Common myeloid progenitor, CD34-positive (primary cell): ENCODE results near the gene TRIM39.
"Not testable (repeated sequence)": the region's sequence is repeated elsewhere in the genome, so short reads cannot be mapped to it uniquely, and the experiment has no call there.

Source experiments
- CTCF ChIA-PET: fragments of 350-600 bp; sonication (Branson Sonifier 250); formaldehyde crosslinking; loops from one replicate; lab custom pipeline; 2021; ENCODE audit warnings: antibody characterized with exemption; lab: Charles Lee
- POLR2A ChIA-PET: fragments of 350-600 bp; sonication (Branson Sonifier 250); formaldehyde crosslinking; loops from one replicate; lab custom pipeline; 2021; ENCODE audit warnings: antibody characterized with exemption; lab: Charles Lee
- DNase-seq, 3 donors: peaks; one replicate each; pipeline versions ENCODE4 v3.0.0 to v3.0.0-alpha.2; 2013
- H3K27ac ChIP-seq, 2 experiments: 1 replicate in 1 of 2; 2 replicates in 1 of 2; pipeline ENCODE4 v1.7.0; 2013; ENCODE audit warnings: inconsistent platforms in 2 of 2, low read length in 2 of 2, mild to moderate bottlenecking in 2 of 2, low read depth in 1 of 2, moderate library complexity in 1 of 2; ENCODE audit not compliant: severe bottlenecking in 2 of 2, insufficient read depth in 1 of 2, poor library complexity in 1 of 2
- H3K27me3 ChIP-seq, 5 experiments: replicated peaks in 2 of 5; 1 replicate in 3 of 5; 2 replicates in 2 of 5; pipeline versions ENCODE4 v1.6.1 to v1.7.0; 2013; ENCODE audit warnings: low read length in 4 of 5, mild to moderate bottlenecking in 2 of 5, moderate library complexity in 2 of 5, inconsistent platforms in 1 of 5; ENCODE audit not compliant: insufficient read depth in 5 of 5, control insufficient read depth in 4 of 5
- H3K36me3 ChIP-seq, 4 experiments: 1 replicate in 2 of 4; 2 replicates in 2 of 4; pipeline versions ENCODE4 v1.6.1 to v1.7.0; 2013; ENCODE audit warnings: low read length in 3 of 4, control low read depth in 1 of 4, mild to moderate bottlenecking in 1 of 4; ENCODE audit not compliant: control insufficient read depth in 4 of 4, insufficient read depth in 4 of 4
- H3K4me1 ChIP-seq, 4 experiments: 1 replicate in 3 of 4; 2 replicates in 1 of 4; pipeline versions ENCODE4 v1.6.1 to v1.7.1; 2013; ENCODE audit warnings: low read length in 3 of 4, mild to moderate bottlenecking in 3 of 4, control low read depth in 1 of 4, inconsistent platforms in 1 of 4, moderate library complexity in 1 of 4; ENCODE audit not compliant: control insufficient read depth in 4 of 4, insufficient read depth in 4 of 4; ENCODE audit errors: control extremely low read depth in 1 of 4
- H3K4me3 ChIP-seq, 7 experiments: 1 replicate in 4 of 7; 2 replicates in 3 of 7; pipeline versions ENCODE4 v1.5.1 to v1.7.0; 2013; ENCODE audit warnings: mild to moderate bottlenecking in 7 of 7, low read length in 6 of 7, moderate library complexity in 6 of 7, inconsistent platforms in 2 of 7, low read depth in 2 of 7, control low read depth in 1 of 7; ENCODE audit not compliant: insufficient read depth in 4 of 7, control insufficient read depth in 1 of 7; ENCODE audit errors: extremely low read depth in 1 of 7
- H3K9me3 ChIP-seq, 5 experiments: 1 replicate in 4 of 5; 2 replicates in 1 of 5; pipeline versions ENCODE4 v1.6.1 to v1.7.1; 2013; ENCODE audit warnings: low read length in 4 of 5, mild to moderate bottlenecking in 2 of 5, inconsistent platforms in 1 of 5, low read depth in 1 of 5, moderate library complexity in 1 of 5; ENCODE audit not compliant: control insufficient read depth in 4 of 5, insufficient read depth in 2 of 5; ENCODE audit errors: control extremely low read depth in 1 of 5
- WGBS: methylation state at CpG from one replicate; pipeline ENCODE4 v1.1.5; 2013; ENCODE audit not compliant: insufficient coverage; 5-methylcytosine and 5-hydroxymethylcytosine counted together

Gene TRIM39

DNA sequence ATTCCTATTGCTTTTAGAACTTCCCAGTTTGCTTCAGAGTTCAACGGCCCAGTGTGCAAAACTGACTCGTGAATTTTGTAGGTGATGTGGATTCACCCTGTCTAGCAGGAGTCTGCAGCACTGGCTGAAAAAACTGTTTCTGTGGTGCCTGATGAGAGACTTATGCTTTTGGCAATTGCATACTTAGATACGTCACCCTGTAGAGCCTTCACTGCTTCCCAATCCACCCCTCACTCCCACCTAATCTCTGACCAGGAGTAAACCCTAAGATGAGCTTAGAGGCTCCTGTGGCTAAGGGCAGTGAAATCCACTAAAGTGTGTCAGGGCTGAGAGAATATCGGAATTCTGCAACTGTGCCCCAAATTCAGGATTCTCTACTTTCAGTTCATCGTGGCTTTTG lies 32.5 kb downstream of the TRIM39 start:
- 90% methylated on average over 2 of the region's 5 CpGs for WGBS
- POLR2A ChIA-PET, result no interaction called here
- H3K4me3 ChIP-seq, result no peak overlapping the region
- CTCF ChIA-PET, result interaction anchor here (0.7 to 3.5 kb wide), 9 partner anchors 8 to 54 kb away, joined by 3 to 21 read pairs (median 3); no protein-coding TSS in a partner anchor
- no peaks in the 10 kb centered on the region for H3K36me3 ChIP-seq
- H3K4me1 ChIP-seq, result peaks cover 0 to 8% (median 4%) of the 10 kb centered on the region in 4 experiments
- H3K9me3 ChIP-seq, result peaks cover 0 to 4% (median 3%) of the 10 kb centered on the region in 5 experiments
- no peak for DNase-seq
- H3K27ac ChIP-seq, result no peak overlapping the region
- peaks cover 36 to 90% (median 39%) of the 10 kb centered on the region in 5 experiments for H3K27me3 ChIP-seq

DNA sequence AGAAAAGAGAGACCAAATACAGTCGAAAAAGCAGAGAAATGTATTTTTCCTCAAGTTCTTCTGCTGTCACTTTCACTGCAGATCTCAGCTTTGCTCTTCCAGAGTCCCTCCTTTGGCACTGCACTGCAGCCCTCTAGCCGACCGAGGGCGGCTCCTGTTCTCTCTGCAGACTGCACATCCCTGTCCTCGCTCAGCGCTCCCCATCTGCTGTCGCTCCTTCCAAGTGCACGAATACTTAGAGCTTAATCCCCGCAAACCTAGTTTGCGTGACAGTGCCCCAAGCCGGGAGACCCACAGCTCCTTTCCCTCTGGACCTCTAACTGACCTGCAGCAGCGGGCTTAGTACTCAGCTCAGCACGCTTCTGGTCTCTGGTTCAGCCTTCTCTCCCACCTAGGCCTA lies 33.4 kb downstream of the TRIM39 start:
- CTCF ChIA-PET, result interaction anchor here (1.1 to 3.5 kb wide), 4 partner anchors 13 to 51 kb away, joined by 3 to 21 read pairs (median 4); no protein-coding TSS in a partner anchor
- WGBS, result 65% methylated on average over 10 of the region's 13 CpGs
- H3K27me3 ChIP-seq, result peaks cover 36 to 95% (median 40%) of the 10 kb centered on the region in 5 experiments

DNA sequence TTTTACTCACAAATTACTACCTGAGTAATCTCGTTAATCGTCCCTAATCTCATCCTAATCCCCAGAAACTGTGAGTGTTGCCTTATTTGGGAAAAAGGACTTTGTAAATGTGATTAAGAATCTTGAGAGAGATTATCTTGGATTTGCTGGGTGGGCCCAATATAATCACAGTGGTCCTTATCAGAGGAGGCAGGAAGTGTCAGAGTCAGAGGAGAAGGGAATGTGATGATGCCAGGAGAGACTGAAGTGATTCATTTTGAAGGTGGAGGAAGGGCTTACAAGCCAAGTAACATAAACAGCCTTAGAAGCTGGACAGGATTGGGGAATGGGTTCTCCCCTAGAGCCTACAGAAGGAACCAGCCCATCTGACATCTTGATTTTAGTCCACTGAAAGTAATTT lies 34.9 kb downstream of the TRIM39 start:
- Histone ChIP-seq H3K4me1 (peaks cover 0 to 8% (median 4%) of the 10 kb centered on the region in 4 experiments), H3K27me3 (peaks cover 39 to 98% (median 43%) of the 10 kb centered on the region in 5 experiments), H3K36me3 (no peaks in the 10 kb centered on the region), H3K4me3 (no peak overlapping the region), H3K27ac (no peak overlapping the region), H3K9me3 (peaks cover 0 to 4% (median 3%) of the 10 kb centered on the region in 5 experiments)
- DNase-seq, result no peak
- CTCF ChIA-PET, result no interaction called here
- POLR2A ChIA-PET, result no interaction called here
- no CpG with 5 or more reads among the region's 2 CpGs for WGBS

More for the DNA sequence above, 33.4 kb downstream of the TRIM39 start:
- no peak overlapping the region for H3K27ac ChIP-seq
- no peak overlapping the region for H3K4me3 ChIP-seq
- peaks cover 0 to 4% (median 3%) of the 10 kb centered on the region in 5 experiments for H3K9me3 ChIP-seq
- POLR2A ChIA-PET, result no interaction called here
- no peak for DNase-seq
- peaks cover 0 to 8% (median 4%) of the 10 kb centered on the region in 4 experiments for H3K4me1 ChIP-seq
- no peaks in the 10 kb centered on the region for H3K36me3 ChIP-seq

DNA sequence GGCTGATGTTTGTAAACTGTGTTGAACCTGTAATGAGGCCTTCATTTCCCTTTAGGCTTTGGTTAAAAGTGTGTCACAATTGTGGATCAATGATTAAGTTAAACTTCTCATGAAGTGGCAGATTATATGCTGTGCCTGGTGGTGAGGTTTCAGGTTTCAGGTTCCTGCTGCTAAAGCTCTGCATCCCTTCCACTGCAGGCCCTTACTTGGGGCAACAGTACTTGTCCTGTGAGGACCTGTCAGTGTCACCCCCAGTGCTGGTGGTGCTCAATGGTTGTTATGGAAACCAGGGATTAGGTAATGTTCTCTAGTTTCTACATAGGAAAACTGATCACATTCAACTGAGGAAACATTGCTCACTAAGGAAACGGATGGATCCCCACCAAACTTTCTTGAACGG lies 36.7 kb downstream of the TRIM39 start:
- Histone ChIP-seq H3K36me3 (no peaks in the 10 kb centered on the region), H3K27me3 (peaks cover 30 to 94% (median 42%) of the 10 kb centered on the region in 5 experiments), H3K4me3 (no peak overlapping the region), H3K4me1 (no peaks in the 10 kb centered on the region), H3K9me3 (peaks cover 0 to 6% (median 4%) of the 10 kb centered on the region in 5 experiments), H3K27ac (no peak overlapping the region)
- DNase-seq, result no peak
- 80% methylated on average over 2 of the region's 2 CpGs for WGBS
- POLR2A ChIA-PET, result no interaction called here
- CTCF ChIA-PET, result no interaction called here

DNA sequence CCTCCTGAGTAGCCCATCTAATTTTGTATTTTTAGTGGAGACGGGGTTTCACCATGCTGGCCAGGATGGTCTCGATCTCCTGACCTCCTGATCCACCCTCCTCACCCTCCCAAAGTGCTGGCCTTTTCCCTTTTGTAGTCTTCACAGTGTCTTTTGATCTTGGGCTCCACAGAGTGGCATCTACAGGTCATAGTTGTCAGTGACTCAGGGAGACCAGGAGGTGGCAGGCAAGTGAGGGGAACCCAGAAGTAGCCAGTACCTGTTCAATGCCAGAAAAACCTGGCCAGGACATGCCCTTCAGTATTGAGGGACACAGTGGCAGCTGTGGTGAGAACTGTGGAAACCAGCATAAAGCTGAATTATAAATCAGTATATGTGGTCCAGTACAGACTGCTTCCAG lies 37.9 kb downstream of the TRIM39 start:
- peaks cover 0 to 6% (median 4%) of the 10 kb centered on the region in 5 experiments for H3K9me3 ChIP-seq
- DNase-seq, result peak in 2 of 3 donors; percentile 38 to 40
- H3K27me3 ChIP-seq, result peaks cover 25 to 90% (median 34%) of the 10 kb centered on the region in 5 experiments
- no peaks in the 10 kb centered on the region for H3K4me1 ChIP-seq
- no peak overlapping the region for H3K4me3 ChIP-seq
- POLR2A ChIA-PET, result no interaction called here
- 100% methylated on average over 2 of the region's 2 CpGs for WGBS
- H3K36me3 ChIP-seq, result no peaks in the 10 kb centered on the region
- no peak overlapping the region for H3K27ac ChIP-seq
- CTCF ChIA-PET, result interaction anchor here (1.5 to 2.7 kb wide), 2 partner anchors 10 to 16 kb away, joined by 3 to 10 read pairs; no protein-coding TSS in a partner anchor

DNA sequence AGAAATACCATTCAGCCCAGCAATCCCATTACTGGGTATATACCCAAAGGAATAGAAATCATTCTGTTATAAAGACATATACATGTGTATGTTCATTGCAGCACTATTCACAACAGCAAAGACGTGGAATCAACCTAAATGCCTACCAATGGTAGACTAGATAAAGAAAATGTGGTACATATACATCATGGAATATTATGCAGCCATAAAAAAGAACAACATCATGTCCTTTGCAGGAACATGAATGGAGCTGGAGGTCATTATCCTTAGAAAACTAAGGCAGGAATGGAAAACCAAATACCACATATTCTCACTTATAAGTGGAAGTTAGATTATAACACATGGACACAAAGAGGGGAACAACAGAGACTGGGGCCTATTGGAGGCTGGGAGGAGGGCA lies 42.6 kb downstream of the TRIM39 start:
- CTCF ChIA-PET, DNase-seq, H3K4me3 ChIP-seq: not testable (repeated sequence)

GRCh38 chr6:30378290-30378937 lies 51.7 kb downstream of the TRIM39 start:
- Histone ChIP-seq H3K36me3 (no peaks in the 10 kb centered on the region), H3K9me3 (no peaks in the 10 kb centered on the region), H3K4me3 (no peak overlapping the region), H3K27me3 (peaks cover 13 to 67% (median 35%) of the 10 kb centered on the region in 5 experiments), H3K27ac (no peak overlapping the region), H3K4me1 (no peaks in the 10 kb centered on the region)
- no CpG with 5 or more reads among the region's 1 CpG for WGBS
- POLR2A ChIA-PET, result no interaction called here
- DNase-seq, result no peak
- CTCF ChIA-PET, result no interaction called here

More for the DNA sequence above, 42.6 kb downstream of the TRIM39 start:
- H3K27me3 ChIP-seq, result peaks cover 10 to 61% (median 19%) of the 10 kb centered on the region in 5 experiments
- H3K27ac ChIP-seq, H3K4me1 ChIP-seq, H3K36me3 ChIP-seq, H3K9me3 ChIP-seq, POLR2A ChIA-PET: not testable (repeated sequence)
- WGBS, result 0% methylated on average over 1 of the region's 1 CpG
